ENCODE results near the gene DNAJB8.

Gene DNAJB8

GRCh38 chr3:128452678-128453275 is 13.9 kb downstream of the DNAJB8 start:
- DNase-seq (ENCODE audit: extremely low spot score, insufficient read length, low read depth) (no peak), FAIRE-seq (no peak)

DNA sequence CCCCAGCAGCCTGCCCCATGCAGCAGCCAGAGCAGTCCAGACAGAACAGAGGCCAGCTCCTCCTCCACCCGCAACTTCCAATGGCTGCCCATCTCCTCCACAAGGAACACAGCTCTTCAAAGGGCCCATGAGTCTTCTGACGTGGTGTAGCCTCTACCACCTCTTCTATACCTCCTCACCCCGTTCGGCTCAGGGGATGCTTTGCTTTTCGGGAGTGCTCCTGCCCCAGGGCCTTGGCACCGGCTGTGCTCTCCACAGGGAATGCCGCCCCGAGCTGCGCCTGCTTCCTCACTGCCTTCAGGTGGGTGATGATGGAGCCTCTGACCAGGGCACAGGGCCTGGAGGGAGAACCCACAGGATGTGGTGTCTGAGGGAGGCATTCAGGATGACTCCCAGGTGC is 14.6 kb downstream of the DNAJB8 start:
- DNase-seq (ENCODE audit: extremely low spot score, insufficient read length, low read depth), result no peak
- no peak for FAIRE-seq

GRCh38 chr3:128449111-128449638 is 17.5 kb downstream of the DNAJB8 start:
- FAIRE-seq (no peak), DNase-seq (ENCODE audit: extremely low spot score, insufficient read length, low read depth) (no peak)

DNA sequence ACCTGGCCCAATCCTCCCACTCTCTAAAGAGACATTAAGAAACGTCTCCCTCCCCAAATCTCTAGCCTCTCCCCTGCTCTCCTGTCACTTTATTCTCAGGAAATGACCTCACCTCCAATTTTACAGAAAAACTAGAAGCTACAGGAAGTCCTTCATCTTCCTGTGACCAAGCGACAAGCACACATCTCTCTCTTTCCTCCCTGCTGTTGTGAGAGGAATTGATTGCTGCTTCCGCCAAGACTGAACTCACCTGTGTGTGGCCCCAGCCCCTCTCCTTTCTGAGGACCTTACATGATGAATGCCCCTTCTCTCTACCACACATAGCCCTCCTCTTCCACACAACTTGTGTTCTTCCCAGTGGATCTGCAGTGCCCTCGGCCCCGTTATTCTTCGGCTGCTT is 18.2 kb downstream of the DNAJB8 start:
- DNase-seq (ENCODE audit: extremely low spot score, insufficient read length, low read depth) (no peak), FAIRE-seq (no peak)

- DNase-seq (ENCODE audit: extremely low spot score, insufficient read length, low read depth), result peak; percentile 23
- peak; percentile 79 for FAIRE-seq
Measured at GRCh38 chr3:128447561-128448013, 19.1 kb downstream of the DNAJB8 start.

DNA sequence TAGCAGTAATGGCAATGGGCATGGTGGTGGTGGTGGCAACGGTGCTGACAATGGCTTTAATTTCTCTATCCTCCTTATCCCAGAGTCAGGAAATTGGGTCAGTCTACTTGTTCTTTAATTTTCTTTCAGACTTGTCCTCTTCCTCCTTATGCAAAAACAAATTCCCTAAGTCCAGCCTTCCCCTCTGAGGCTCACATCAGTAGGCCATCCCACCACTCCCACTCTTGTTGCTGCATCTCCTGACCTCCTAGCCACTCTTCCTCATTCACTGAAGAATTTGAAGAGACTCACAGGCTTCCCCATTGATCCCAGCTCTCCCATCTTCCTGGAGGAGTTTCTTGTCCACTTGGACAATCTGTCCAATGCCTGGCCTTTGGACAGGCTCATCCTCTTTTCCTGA is 19.9 kb downstream of the DNAJB8 start:
- FAIRE-seq (no peak), DNase-seq (ENCODE audit: extremely low spot score, insufficient read length, low read depth) (no peak)

- DNase-seq (ENCODE audit: extremely low spot score, insufficient read length, low read depth), result no peak
- no peak for FAIRE-seq
Measured at GRCh38 chr3:128445357-128445756, 21.3 kb downstream of the DNAJB8 start.

DNA sequence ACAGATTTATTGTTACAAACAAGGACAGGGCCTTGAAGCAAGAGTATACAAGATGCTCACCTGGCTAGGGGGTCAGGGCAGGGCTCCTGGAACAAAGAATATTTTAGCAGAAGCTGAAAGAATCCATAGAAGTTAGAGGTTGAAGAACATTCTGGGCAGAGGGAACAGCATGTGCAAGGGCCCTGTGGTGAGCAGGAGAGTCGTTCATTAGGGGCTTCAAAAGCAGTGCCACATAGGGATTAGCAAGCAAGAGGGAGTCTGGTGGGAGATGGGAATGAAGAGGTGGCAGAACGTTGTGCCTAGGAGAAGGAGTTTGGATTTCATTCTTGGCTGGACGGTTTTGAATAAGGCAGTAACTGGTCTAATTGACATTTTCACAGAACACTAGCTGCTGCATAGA is 22.9 kb downstream of the DNAJB8 start:
- DNase-seq (ENCODE audit: extremely low spot score, insufficient read length, low read depth) (no peak), FAIRE-seq (no peak)

- DNase-seq (ENCODE audit: extremely low spot score, insufficient read length, low read depth) (no peak), FAIRE-seq (no peak)
Measured at GRCh38 chr3:128442949-128443348, 23.7 kb downstream of the DNAJB8 start.

- FAIRE-seq (no peak), DNase-seq (ENCODE audit: extremely low spot score, insufficient read length, low read depth) (no peak)
Measured at GRCh38 chr3:128442070-128442469, 24.6 kb downstream of the DNAJB8 start.

DNA sequence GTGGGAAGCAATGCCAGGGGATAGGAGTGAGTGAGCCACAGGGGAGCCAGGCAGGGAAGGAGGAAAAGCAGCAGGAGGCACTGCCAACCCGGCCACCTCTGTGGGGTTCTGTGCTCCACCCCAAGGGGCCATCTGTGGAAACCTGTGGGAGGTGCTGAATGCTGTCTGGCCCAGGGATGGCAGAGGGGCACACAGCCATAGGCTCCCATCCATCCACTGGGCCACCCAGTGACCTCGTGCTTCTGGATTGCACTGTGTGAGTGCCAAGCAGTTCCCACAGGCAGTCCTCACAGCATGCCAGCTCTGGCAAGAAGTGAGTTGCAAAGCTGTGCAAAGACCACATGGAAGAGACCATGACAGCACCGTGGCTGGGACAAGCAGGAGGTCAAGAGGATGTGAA is 27.5 kb downstream of the DNAJB8 start:
- DNase-seq (ENCODE audit: extremely low spot score, insufficient read length, low read depth) (no peak), FAIRE-seq (no peak)

- FAIRE-seq (no peak), DNase-seq (ENCODE audit: extremely low spot score, insufficient read length, low read depth) (no peak)
Measured at GRCh38 chr3:128438488-128439072, 28.1 kb downstream of the DNAJB8 start.

- no peak for DNase-seq (ENCODE audit: extremely low spot score, insufficient read length, low read depth)
- no peak for FAIRE-seq
Measured at GRCh38 chr3:128436214-128436613, 30.5 kb downstream of the DNAJB8 start.

GRCh38 chr3:128435561-128435960 is 31.1 kb downstream of the DNAJB8 start:
- FAIRE-seq (no peak), DNase-seq (ENCODE audit: extremely low spot score, insufficient read length, low read depth) (no peak)

GRCh38 chr3:128435058-128435457 is 31.6 kb downstream of the DNAJB8 start:
- FAIRE-seq, result no peak
- DNase-seq (ENCODE audit: extremely low spot score, insufficient read length, low read depth), result no peak

GRCh38 chr3:128434524-128434923 is 32.2 kb downstream of the DNAJB8 start:
- DNase-seq (ENCODE audit: extremely low spot score, insufficient read length, low read depth) (no peak), FAIRE-seq (no peak)

- DNase-seq (ENCODE audit: extremely low spot score, insufficient read length, low read depth), result no peak
- FAIRE-seq, result no peak
Measured at GRCh38 chr3:128433837-128434165, 32.9 kb downstream of the DNAJB8 start.

GRCh38 chr3:128432971-128433836 is 33.5 kb downstream of the DNAJB8 start:
- DNase-seq (ENCODE audit: extremely low spot score, insufficient read length, low read depth), result no peak
- FAIRE-seq, result no peak

DNA sequence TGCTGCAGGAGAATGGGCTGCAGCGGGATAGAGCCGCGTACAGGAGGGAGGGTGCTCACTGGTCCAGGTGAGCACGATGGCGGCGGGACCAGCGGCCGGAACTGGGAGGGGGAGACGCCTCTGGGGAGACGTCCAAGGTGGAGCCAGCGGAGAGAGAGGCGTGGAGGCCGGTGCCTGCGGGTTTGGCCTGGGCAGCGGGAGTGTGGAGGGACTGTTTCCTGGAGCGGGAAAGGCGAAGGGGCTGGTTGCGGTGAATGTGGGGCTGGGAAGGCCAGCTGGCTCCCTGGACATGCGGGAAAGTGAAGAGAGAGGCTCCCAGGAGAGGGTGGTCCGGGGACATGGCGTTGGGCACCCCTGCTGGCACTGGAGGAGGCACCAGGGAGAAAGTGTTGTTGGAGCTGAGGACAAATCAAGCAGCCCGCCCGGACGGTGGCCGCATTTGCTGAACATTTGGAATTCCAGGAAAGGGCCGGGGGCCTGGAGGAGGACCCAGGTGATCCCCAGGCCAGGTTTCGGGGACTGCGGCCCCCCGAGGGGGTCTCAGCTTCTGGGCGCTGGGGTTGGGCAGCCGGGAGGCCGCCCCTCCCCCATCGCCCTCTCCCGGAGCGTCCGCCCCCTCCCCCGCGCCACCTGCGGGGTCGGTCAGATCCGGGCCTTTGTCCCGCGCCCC is 34.3 kb downstream of the DNAJB8 start:
- no peak for DNase-seq (ENCODE audit: extremely low spot score, insufficient read length, low read depth)

DNA sequence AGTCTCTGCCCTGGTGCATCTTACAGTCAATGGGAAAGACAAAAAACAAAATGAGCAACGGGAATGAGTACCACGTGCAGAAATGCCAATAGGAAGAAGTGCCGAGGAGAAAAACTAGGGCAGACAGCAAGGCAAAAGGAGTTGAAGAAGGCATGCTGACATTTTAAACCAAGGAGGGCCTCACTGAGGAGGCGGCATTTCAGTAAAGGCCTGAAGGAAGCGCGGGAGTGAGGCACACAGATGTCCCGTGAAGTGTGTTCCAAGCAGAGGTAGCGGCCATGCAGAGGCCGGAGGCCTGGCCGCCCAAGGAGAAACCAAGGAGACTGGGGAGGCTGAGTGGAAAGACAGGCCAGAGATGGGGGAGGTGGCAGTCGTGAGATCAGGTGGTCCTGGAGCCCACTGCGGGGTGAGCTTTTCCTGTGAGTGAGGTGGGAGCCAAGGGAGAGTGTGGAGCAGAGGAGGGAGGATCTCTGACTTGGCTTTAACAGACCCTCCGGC is 34.8 kb downstream of the DNAJB8 start:
- FAIRE-seq (no peak), DNase-seq (ENCODE audit: extremely low spot score, insufficient read length, low read depth) (no peak)

More for the DNA sequence above, 34.3 kb downstream of the DNAJB8 start:
- no peak for FAIRE-seq

Data from GM18507 (cell line).